ENCODE results near the gene SLC12A7.

Gene SLC12A7

GRCh38 chr5:1124205-1125029 lies 12.6 kb upstream of the SLC12A7 start:
- no peak for DNase-seq

- DNase-seq, result no peak
These were observed 11.7 kb upstream of the SLC12A7 start for GRCh38 chr5:1123418-1124147.

GRCh38 chr5:1122511-1123294 lies 10.8 kb upstream of the SLC12A7 start:
- no peak for DNase-seq

GRCh38 chr5:1121891-1122290 lies 10.0 kb upstream of the SLC12A7 start:
- no peak for DNase-seq

GRCh38 chr5:1121044-1121443 lies 9.2 kb upstream of the SLC12A7 start:
- no peak for DNase-seq

GRCh38 chr5:1120236-1120999 lies 8.6 kb upstream of the SLC12A7 start:
- no peak for DNase-seq

- no peak for DNase-seq
These were observed 7.5 kb upstream of the SLC12A7 start for GRCh38 chr5:1119312-1119831.

- peak; percentile 24 to 38 for DNase-seq
These were observed 6.9 kb upstream of the SLC12A7 start for GRCh38 chr5:1118738-1119137.

- no peak for DNase-seq
These were observed 6.4 kb upstream of the SLC12A7 start for GRCh38 chr5:1118231-1118698.

GRCh38 chr5:1116977-1117376 lies 5.1 kb upstream of the SLC12A7 start:
- DNase-seq, result no peak

GRCh38 chr5:1116109-1116740 lies 4.4 kb upstream of the SLC12A7 start:
- DNase-seq, result no peak

GRCh38 chr5:1115123-1115815 lies 3.4 kb upstream of the SLC12A7 start:
- DNase-seq, result no peak

GRCh38 chr5:1113805-1114586 lies 2.1 kb upstream of the SLC12A7 start:
- DNase-seq, result no peak

- no peak for DNase-seq
These were observed 1.4 kb upstream of the SLC12A7 start for GRCh38 chr5:1113332-1113690.

- no peak for DNase-seq
These were observed 901 bp upstream of the SLC12A7 start for GRCh38 chr5:1112596-1113331.

- peak in 1 of 2 donors; percentile 18 for DNase-seq
These were observed 579 bp downstream of the SLC12A7 start for GRCh38 chr5:1111241-1111726.

- peak in 1 of 2 donors; percentile 29 for DNase-seq
These were observed 1.3 kb downstream of the SLC12A7 start for GRCh38 chr5:1110307-1111240.

All from activated CD4-positive, alpha-beta T cell treated with anti-CD3 and anti-CD28 coated beads for 4 hours (primary cell).